GM23338 (cell line): Measurements from ENCODE around the gene SLC6A7.

Experiments used
- CREB1 ChIP-seq: fragments of 250-450 bp; sonication (Bioruptor Pico); IDR thresholded peaks from 2 replicates; pipeline ENCODE4 v1.5.0; 2020; ENCODE audit warnings: low read depth, mild to moderate bottlenecking, moderate library complexity
- CTCF ChIP-seq, 2 experiments: fragments of 200-600 bp in 1 of 2; sonication (generic) in 1 of 2; conservative IDR thresholded peaks; 2 replicates each; pipeline versions ENCODE4 v1.5.1 to v1.6.1; 2016 to 2017; ENCODE audit warnings: antibody characterized with exemption in 2 of 2, low read depth in 2 of 2, mild to moderate bottlenecking in 2 of 2, moderate library complexity in 1 of 2
- EZH2 ChIP-seq: fragments of 200-600 bp; sonication (generic); IDR thresholded peaks from one replicate; pipeline ENCODE4 v1.8.0; 2017; ENCODE audit warnings: antibody characterized with exemption, mild to moderate bottlenecking, low read depth; ENCODE audit not compliant: unreplicated experiment
- EZH2phosphoT487 ChIP-seq: fragments of 200-600 bp; sonication (generic); IDR thresholded peaks from one replicate; pipeline ENCODE4 v1.8.1; 2018; ENCODE audit warnings: antibody characterized with exemption; ENCODE audit not compliant: unreplicated experiment
- NANOG ChIP-seq: IDR thresholded peaks from 2 replicates; pipeline ENCODE4 v1.6.1; 2016; ENCODE audit warnings: antibody characterized with exemption, borderline replicate concordance
- POLR2AphosphoS5 ChIP-seq: IDR thresholded peaks from 2 replicates; pipeline ENCODE4 v1.6.1; 2016; ENCODE audit warnings: antibody characterized with exemption, low read depth

DNA sequence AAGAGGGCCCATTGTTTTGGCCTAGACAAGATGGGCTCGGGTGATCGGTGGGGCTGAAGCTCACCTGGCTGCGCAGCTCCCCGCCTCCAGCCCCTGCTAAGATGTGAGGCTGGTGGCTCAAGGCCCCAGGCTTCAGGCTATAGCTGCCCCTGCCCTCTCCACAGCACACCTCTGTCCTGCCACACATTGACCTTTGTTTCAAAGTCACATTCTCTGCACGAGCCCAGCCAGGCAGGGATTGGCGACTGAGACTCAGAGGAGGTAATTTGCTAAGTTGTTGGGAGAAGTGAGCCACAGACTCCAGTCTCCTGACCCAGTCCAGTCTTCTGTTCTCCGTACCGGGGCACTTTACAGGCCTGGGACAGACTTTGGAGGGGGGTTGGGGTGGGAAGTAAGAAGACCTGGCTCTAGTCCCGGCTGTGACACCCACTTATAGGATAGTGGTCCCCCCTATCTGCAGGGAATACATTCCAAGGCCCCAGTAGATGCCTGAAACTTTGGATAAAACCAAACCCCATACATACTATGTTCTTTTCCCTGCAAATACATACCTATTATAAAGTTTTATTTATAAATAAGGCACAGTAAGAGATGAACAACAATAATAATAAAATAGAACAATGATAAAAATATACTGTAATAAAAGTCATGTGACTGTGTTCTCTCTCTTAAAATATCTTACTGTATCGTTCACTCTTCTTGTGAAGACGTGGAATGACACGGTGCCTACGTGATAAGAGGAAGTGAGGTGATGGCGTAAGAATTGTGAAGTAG, 47.5 kb upstream of the SLC6A7 start:
- TF ChIP-seq POLR2AphosphoS5 (no peak), EZH2phosphoT487 (no peak), CREB1 (CRISPR knock-in tag) (no peak), CTCF (conservative IDR thresholded peaks at IDR 0.05; ENCODE audit: low read depth in 2 of 2) (no peak), EZH2 (no peak), NANOG (no peak)
